ENCODE results near the gene ALB.

GRCh38 chr4:73411731-73412414 is 7.8 kb downstream of the ALB start:
- TF ChIP-seq CTCF (conservative IDR thresholded peaks at IDR 0.05) (no peak), ZFX (IDR thresholded peaks at IDR 0.05) (no peak)
